ENCODE results near the gene CCDC107.

Gene CCDC107

DNA sequence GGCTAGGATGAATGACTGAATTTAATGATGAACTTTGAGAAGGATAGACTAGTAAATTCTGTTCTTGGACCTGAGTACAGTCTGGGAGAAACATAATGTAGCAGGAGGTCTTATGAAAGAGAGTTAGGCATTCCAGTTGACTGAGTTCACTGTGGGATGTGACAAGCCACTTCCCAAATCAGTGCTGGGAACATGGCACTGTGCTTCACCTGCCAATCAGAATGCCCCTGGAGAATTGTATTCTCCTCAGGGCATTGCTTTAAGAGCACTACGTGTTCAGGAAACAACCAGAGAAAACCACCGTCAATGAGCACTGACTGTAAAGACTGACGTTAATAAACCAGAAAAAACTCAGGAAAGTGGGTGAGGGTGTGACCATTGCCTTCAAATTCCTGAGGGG is 1.2 kb downstream of the CCDC107 start:
- in situ Hi-C loops (cut with MboI; ENCODE audit: low sequenced_read_pairs), result no loop called here

- in situ Hi-C loops (cut with MboI; ENCODE audit: low sequenced_read_pairs), result no loop called here
Measured at GRCh38 chr9:35660966-35661415, 2.9 kb downstream of the CCDC107 start.

- in situ Hi-C loops (cut with MboI; ENCODE audit: low sequenced_read_pairs), result no loop called here
Measured at GRCh38 chr9:35661756-35662350, 3.8 kb downstream of the CCDC107 start.

DNA sequence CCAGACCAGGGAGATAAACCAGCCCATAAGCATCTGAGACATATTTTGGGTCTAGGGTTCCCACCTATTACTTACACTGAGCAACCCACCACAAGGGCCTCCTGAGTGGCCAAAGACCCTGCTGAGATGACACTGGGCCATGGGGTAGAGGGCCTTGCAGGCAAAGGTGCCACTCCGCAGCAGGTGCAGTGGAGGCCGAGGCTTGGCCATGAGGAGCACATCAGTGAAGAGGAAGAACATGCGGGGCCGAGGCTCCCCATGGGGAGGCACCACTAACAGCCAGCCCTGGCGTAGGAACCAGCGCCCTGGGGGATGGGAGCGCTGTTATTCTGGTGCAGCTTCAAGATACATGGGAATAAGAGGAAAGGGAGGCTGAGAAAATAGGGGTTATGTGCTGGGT is 4.3 kb downstream of the CCDC107 start:
- in situ Hi-C loops (cut with MboI; ENCODE audit: low sequenced_read_pairs), result no loop called here

GRCh38 chr9:35664531-35665470 is 6.7 kb downstream of the CCDC107 start, which contains the start of gene ARHGEF39:
Gene ARHGEF39, minus strand, starts transcription at chr9:35665195. Its CDS starts 26 bp downstream, at chr9:35665169.
- in situ Hi-C loops (cut with MboI; ENCODE audit: low sequenced_read_pairs), result no loop called here

- in situ Hi-C loops (cut with MboI; ENCODE audit: low sequenced_read_pairs), result no loop called here
Measured at GRCh38 chr9:35665471-35665818, 7.4 kb downstream of the CCDC107 start.

DNA sequence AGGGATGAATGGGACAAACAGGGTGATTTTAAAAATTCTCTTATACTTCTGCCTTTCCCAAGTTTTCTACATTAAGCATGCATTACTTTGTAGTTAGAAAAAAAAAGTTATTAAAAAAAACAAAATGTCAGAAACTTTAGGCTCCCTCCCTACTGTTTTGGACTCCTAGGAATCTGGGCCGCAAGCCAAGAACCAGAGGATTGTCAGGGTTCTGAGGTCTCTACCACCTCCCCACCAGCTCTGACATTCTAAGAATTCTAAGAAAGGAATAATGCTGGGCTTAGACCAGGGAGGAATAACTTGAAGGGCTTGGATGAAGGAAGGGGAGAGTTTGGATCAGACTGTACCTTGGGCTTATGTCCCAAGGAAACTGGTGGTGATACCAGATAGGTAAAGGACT is 8.0 kb downstream of the CCDC107 start:
- in situ Hi-C loops (cut with MboI; ENCODE audit: low sequenced_read_pairs), result no loop called here

DNA sequence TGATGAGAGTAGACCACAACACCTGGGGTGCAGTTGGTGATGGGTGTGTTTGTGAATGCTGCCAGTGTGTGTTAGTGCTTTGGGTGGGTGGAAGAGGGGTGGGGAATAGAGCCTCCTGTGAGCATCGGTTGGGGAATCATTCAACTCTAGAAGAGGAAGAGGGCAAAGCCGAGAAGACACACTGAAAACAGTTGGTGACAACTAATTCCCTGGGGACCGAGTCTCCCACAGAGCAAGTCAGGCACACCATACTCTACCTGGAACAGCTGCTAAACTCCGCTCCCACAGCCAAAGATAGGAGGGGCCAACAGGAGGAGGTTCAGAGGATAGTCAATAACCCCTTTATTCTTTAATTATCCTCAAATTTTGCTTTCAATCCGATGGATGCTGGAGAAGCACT is 8.5 kb downstream of the CCDC107 start:
- in situ Hi-C loops (cut with MboI; ENCODE audit: low sequenced_read_pairs), result no loop called here

DNA sequence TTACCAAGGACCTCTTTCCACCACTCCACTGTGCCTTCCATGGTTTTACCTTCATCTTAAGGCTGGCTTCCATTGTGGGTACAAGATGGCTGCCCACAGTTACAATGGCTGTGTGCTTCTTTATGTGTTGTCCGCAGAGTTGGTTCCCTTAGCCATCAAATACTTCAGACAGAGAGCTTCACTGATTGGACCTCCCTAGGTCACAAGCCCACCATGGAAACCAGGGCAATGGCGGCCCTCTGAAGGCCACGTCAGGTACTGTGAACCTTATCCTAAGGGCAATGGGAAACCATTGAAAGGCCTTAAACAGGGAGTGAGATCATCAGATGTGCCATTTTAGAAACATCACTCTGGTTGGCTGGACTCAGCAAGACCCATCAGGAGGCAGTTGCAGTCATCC is 9.8 kb downstream of the CCDC107 start:
- in situ Hi-C loops (cut with MboI; ENCODE audit: low sequenced_read_pairs), result no loop called here

- in situ Hi-C loops (cut with MboI; ENCODE audit: low sequenced_read_pairs), result no loop called here
Measured at GRCh38 chr9:35669331-35670145, 11.4 kb downstream of the CCDC107 start.

- in situ Hi-C loops (cut with MboI; ENCODE audit: low sequenced_read_pairs), result no loop called here
Measured at GRCh38 chr9:35673132-35674024, 15.3 kb downstream of the CCDC107 start, which contains the start of gene CA9. Gene CA9, plus strand, starts transcription at chr9:35673928. Its CDS starts 32 bp downstream, at chr9:35673960.

GRCh38 chr9:35674025-35674361 is 15.9 kb downstream of the CCDC107 start:
- in situ Hi-C loops (cut with MboI; ENCODE audit: low sequenced_read_pairs), result no loop called here

GRCh38 chr9:35675204-35675603 is 17.1 kb downstream of the CCDC107 start:
- in situ Hi-C loops (cut with MboI; ENCODE audit: low sequenced_read_pairs), result no loop called here

GRCh38 chr9:35675732-35676392 is 17.8 kb downstream of the CCDC107 start:
- in situ Hi-C loops (cut with MboI; ENCODE audit: low sequenced_read_pairs), result no loop called here

DNA sequence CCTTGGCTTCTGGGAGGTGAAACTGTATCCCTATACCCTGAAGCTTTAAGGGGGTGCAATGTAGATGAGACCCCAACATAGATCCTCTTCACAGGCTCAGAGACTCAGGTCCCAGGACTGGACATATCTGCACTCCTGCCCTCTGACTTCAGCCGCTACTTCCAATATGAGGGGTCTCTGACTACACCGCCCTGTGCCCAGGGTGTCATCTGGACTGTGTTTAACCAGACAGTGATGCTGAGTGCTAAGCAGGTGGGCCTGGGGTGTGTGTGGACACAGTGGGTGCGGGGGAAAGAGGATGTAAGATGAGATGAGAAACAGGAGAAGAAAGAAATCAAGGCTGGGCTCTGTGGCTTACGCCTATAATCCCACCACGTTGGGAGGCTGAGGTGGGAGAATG is 21.0 kb downstream of the CCDC107 start:
- in situ Hi-C loops (cut with MboI; ENCODE audit: low sequenced_read_pairs), result no loop called here

DNA sequence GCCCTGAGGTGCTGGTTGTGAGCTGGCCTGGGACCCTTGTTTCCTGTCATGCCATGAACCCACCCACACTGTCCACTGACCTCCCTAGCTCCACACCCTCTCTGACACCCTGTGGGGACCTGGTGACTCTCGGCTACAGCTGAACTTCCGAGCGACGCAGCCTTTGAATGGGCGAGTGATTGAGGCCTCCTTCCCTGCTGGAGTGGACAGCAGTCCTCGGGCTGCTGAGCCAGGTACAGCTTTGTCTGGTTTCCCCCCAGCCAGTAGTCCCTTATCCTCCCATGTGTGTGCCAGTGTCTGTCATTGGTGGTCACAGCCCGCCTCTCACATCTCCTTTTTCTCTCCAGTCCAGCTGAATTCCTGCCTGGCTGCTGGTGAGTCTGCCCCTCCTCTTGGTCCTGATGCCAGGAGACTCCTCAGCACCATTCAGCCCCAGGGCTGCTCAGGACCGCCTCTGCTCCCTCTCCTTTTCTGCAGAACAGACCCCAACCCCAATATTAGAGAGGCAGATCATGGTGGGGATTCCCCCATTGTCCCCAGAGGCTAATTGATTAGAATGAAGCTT is 21.8 kb downstream of the CCDC107 start:
- in situ Hi-C loops (cut with MboI; ENCODE audit: low sequenced_read_pairs), result no loop called here

- in situ Hi-C loops (cut with MboI; ENCODE audit: low sequenced_read_pairs), result no loop called here
Measured at GRCh38 chr9:35680331-35681105, 22.4 kb downstream of the CCDC107 start.

GRCh38 chr9:35681341-35682002 is 23.4 kb downstream of the CCDC107 start:
- in situ Hi-C loops (cut with MboI; ENCODE audit: low sequenced_read_pairs), result no loop called here

Data from HL-60/S4 treated with phorbol 12-myristate 13-acetate at 8.2 ng/mL for 4 days and 3 days (cell line).